Neural cell (in vitro differentiated cells): ENCODE results near the gene CNTNAP5.

Experiments used
- CTCF ChIP-seq: fragments of 450-650 bp; IDR thresholded peaks from 2 replicates; pipeline ENCODE4 v1.5.1; 2014; ENCODE audit warnings: antibody characterized with exemption, mild to moderate bottlenecking, moderate library complexity; ENCODE audit not compliant: poor library complexity, severe bottlenecking
- EP300 ChIP-seq: fragments of 450-650 bp; conservative IDR thresholded peaks from 2 replicates; pipeline ENCODE4 v1.6.1; 2014; ENCODE audit warnings: antibody characterized with exemption, mild to moderate bottlenecking, moderate library complexity; ENCODE audit not compliant: poor library complexity, severe bottlenecking
- EZH2 ChIP-seq: fragments of 200-600, 300-800 bp; shearing (Covaris generic), sonication (generic); IDR thresholded peaks from 2 replicates; pipeline ENCODE4 v1.6.1; 2014; ENCODE audit warnings: antibody characterized with exemption, low read length, borderline replicate concordance, mild to moderate bottlenecking; ENCODE audit not compliant: insufficient read depth, poor library complexity, severe bottlenecking
- MXI1 ChIP-seq: fragments of 450-650 bp; conservative IDR thresholded peaks from 2 replicates; pipeline ENCODE4 v1.6.1; 2014; ENCODE audit warnings: antibody characterized with exemption, mild to moderate bottlenecking; ENCODE audit not compliant: poor library complexity, severe bottlenecking
- POLR2AphosphoS5 ChIP-seq: IDR thresholded peaks from 2 replicates; pipeline ENCODE4 v1.6.1; 2012
- RAD21 ChIP-seq: fragments of 450-650 bp; conservative IDR thresholded peaks from 2 replicates; pipeline ENCODE4 v1.6.1; 2014; ENCODE audit warnings: antibody characterized with exemption, mild to moderate bottlenecking, moderate library complexity
- SMC3 ChIP-seq: fragments of 450-650 bp; conservative IDR thresholded peaks from 2 replicates; pipeline ENCODE4 v1.6.1; 2014; ENCODE audit warnings: antibody characterized with exemption, mild to moderate bottlenecking, moderate library complexity; ENCODE audit not compliant: poor library complexity
- TAF1 ChIP-seq: IDR thresholded peaks from 2 replicates; pipeline ENCODE4 v1.6.1; 2012; ENCODE audit warnings: low read depth
- TF ChIP-seq, protein P1 (sequence below): IDR thresholded peaks from 2 replicates; pipeline ENCODE4 v1.6.1; 2012; ENCODE audit warnings: borderline replicate concordance

- no peak for TF ChIP-seq POLR2AphosphoS5
- no peak for TF ChIP-seq SMC3
- TF ChIP-seq CTCF = no peak
- no peak for TF ChIP-seq EZH2
- TF ChIP-seq, protein P1, sequence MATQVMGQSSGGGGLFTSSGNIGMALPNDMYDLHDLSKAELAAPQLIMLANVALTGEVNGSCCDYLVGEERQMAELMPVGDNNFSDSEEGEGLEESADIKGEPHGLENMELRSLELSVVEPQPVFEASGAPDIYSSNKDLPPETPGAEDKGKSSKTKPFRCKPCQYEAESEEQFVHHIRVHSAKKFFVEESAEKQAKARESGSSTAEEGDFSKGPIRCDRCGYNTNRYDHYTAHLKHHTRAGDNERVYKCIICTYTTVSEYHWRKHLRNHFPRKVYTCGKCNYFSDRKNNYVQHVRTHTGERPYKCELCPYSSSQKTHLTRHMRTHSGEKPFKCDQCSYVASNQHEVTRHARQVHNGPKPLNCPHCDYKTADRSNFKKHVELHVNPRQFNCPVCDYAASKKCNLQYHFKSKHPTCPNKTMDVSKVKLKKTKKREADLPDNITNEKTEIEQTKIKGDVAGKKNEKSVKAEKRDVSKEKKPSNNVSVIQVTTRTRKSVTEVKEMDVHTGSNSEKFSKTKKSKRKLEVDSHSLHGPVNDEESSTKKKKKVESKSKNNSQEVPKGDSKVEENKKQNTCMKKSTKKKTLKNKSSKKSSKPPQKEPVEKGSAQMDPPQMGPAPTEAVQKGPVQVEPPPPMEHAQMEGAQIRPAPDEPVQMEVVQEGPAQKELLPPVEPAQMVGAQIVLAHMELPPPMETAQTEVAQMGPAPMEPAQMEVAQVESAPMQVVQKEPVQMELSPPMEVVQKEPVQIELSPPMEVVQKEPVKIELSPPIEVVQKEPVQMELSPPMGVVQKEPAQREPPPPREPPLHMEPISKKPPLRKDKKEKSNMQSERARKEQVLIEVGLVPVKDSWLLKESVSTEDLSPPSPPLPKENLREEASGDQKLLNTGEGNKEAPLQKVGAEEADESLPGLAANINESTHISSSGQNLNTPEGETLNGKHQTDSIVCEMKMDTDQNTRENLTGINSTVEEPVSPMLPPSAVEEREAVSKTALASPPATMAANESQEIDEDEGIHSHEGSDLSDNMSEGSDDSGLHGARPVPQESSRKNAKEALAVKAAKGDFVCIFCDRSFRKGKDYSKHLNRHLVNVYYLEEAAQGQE = no peak
- no peak for TF ChIP-seq TAF1
- TF ChIP-seq RAD21 = no peak
- no peak for TF ChIP-seq EP300
- no peak for TF ChIP-seq MXI1
These were observed 399.0 kb downstream of the CNTNAP5 start for GRCh38 chr2:124424074-124424473.
